ENCODE measurements around the gene CEND1. TPM values are rescaled to one million over a fixed set of nuclear protein-coding genes. Genes with fewer than 3 reads are reported as not detected.

Gene CEND1
- total and polyA plus RNA-seq, 2 of the 13 experiments (the other 11 are each of a cell fraction or from before 2014, with no cell fraction given) = not detected

GRCh38 chr11:808427-809286 lies 18.8 kb upstream of the CEND1 start (continued):
- TF ChIP-seq AKNA (CRISPR knock-in tag; IDR thresholded peaks at IDR 0.05; ENCODE audit: borderline replicate concordance) (no peak), KDM1A (CRISPR knock-in tag; IDR thresholded peaks at IDR 0.05) (0 out of 2 replicates have a peak, but pooled peaks have one; percentile 7), ZFP37 (CRISPR knock-in tag; IDR thresholded peaks at IDR 0.05; ENCODE audit: borderline replicate concordance) (0 out of 2 replicates have a peak, but pooled peaks have one; percentile 34), TEAD2 (CRISPR knock-in tag; IDR thresholded peaks at IDR 0.05) (no peak), HDAC6 (IDR thresholded peaks at IDR 0.05; ENCODE audit: low read depth, low read length) (no peak), KDM6A (CRISPR knock-in tag; IDR thresholded peaks at IDR 0.05; ENCODE audit: low read depth) (no peak), NFE2L2 (IDR thresholded peaks at IDR 0.05; ENCODE audit: low read length) (no peak), BORCS8-MEF2B (CRISPR knock-in tag; IDR thresholded peaks at IDR 0.05) (no peak), PRDM15 (CRISPR knock-in tag; IDR thresholded peaks at IDR 0.05) (no peak), CENPT (CRISPR knock-in tag; IDR thresholded peaks at IDR 0.05; ENCODE audit: low read depth) (0 out of 2 replicates have a peak, but pooled peaks have one; percentile 8), TCF7L2 (IDR thresholded peaks at IDR 0.05; ENCODE audit: low read depth, low read length) (no peak), HOMEZ (CRISPR knock-in tag; IDR thresholded peaks at IDR 0.05; ENCODE audit: low read depth) (peak; percentile 43; the same call in 1 of the 2 replicates), TARDBP (CRISPR knock-in tag; IDR thresholded peaks at IDR 0.05) (no peak), ZBTB21 (CRISPR knock-in tag; IDR thresholded peaks at IDR 0.05) (no peak), CSRNP1 (CRISPR knock-in tag; IDR thresholded peaks at IDR 0.05) (no peak), SALL2 (CRISPR knock-in tag; IDR thresholded peaks at IDR 0.05) (no peak), CHD4 (IDR thresholded peaks at IDR 0.05; ENCODE audit: borderline replicate concordance, low read length) (no peak), SSRP1 (CRISPR knock-in tag; IDR thresholded peaks at IDR 0.05) (0 out of 2 replicates have a peak, but pooled peaks have one; percentile 68)

All from HepG2 (cell line).